CD14-positive monocyte (primary cell): ENCODE data around the gene CDK5RAP2. TPM values are rescaled to one million over a fixed set of nuclear protein-coding genes. Genes with fewer than 3 reads are reported as not detected.

Experiments
- DNase-seq, 3 donors: peaks; one replicate each; pipeline ENCODE4 v3.0.0-alpha.2; 2011 to 2022
- H2AFZ ChIP-seq: 2 replicates; pipeline ENCODE4 v1.6.0; 2012; ENCODE audit warnings: mild to moderate bottlenecking, low read depth, low read length, inconsistent platforms; ENCODE audit not compliant: insufficient read depth, poor library complexity, severe bottlenecking
- H3K27ac ChIP-seq, 2 donors: 1 replicate in 1 of 2; 2 replicates in 1 of 2; pipeline ENCODE4 v1.5.1; 2012 to 2013; ENCODE audit warnings: low read length in 2 of 2, control low read depth in 1 of 2, inconsistent platforms in 1 of 2, low read depth in 1 of 2, mild to moderate bottlenecking in 1 of 2
- H3K27me3 ChIP-seq, 2 donors: one replicate each; pipeline versions ENCODE4 v1.6.0 to v1.6.1; 2011 to 2013; ENCODE audit warnings: low read length in 2 of 2; ENCODE audit not compliant: control insufficient read depth in 2 of 2, insufficient read depth in 2 of 2
- H3K36me3 ChIP-seq, 2 donors: replicated peaks in 1 of 2; 1 replicate in 1 of 2; 2 replicates in 1 of 2; pipeline versions ENCODE4 v1.5.1 to v1.6.1; 2012 to 2013; ENCODE audit warnings: low read length in 2 of 2, control low read depth in 1 of 2, inconsistent platforms in 1 of 2, mild to moderate bottlenecking in 1 of 2; ENCODE audit not compliant: insufficient read depth in 2 of 2, control insufficient read depth in 1 of 2
- H3K4me1 ChIP-seq, 2 donors: 1 replicate in 1 of 2; 2 replicates in 1 of 2; pipeline versions ENCODE4 v1.5.1 to v1.6.1; 2012 to 2013; ENCODE audit warnings: low read length in 2 of 2, control low read depth in 1 of 2, inconsistent platforms in 1 of 2, mild to moderate bottlenecking in 1 of 2, moderate library complexity in 1 of 2; ENCODE audit not compliant: insufficient read depth in 2 of 2, control insufficient read depth in 1 of 2
- H3K4me2 ChIP-seq: replicated peaks from 2 replicates; pipeline ENCODE3; 2012; ENCODE audit warnings: low read length, moderate library complexity, mild to moderate bottlenecking; ENCODE audit not compliant: poor library complexity, severe bottlenecking; ENCODE audit errors: extremely low read depth
- H3K4me3 ChIP-seq, 3 experiments: fragments of 200-600 bp in 1 of 3; sonication (generic) in 1 of 3; replicated peaks in 1 of 3; 1 replicate in 2 of 3; 2 replicates in 1 of 3; pipeline ENCODE4 v1.5.1; 2011 to 2013; ENCODE audit warnings: low read length in 3 of 3, mild to moderate bottlenecking in 3 of 3, control low read depth in 2 of 3, low read depth in 2 of 3, inconsistent platforms in 1 of 3, moderate library complexity in 1 of 3
- H3K79me2 ChIP-seq: 2 replicates; pipeline ENCODE4 v1.6.0; 2012; ENCODE audit warnings: mild to moderate bottlenecking, control low read depth, inconsistent platforms, low read length, moderate library complexity; ENCODE audit not compliant: insufficient read depth
- H3K9ac ChIP-seq: 2 replicates; pipeline ENCODE4 v1.6.0; 2017; ENCODE audit warnings: low read length, mild to moderate bottlenecking; ENCODE audit not compliant: insufficient read depth, poor library complexity, severe bottlenecking
- H3K9me3 ChIP-seq, 2 donors: replicated peaks in 1 of 2; 1 replicate in 1 of 2; 2 replicates in 1 of 2; pipeline versions ENCODE4 v1.5.1 to v1.6.1; 2012 to 2013; ENCODE audit warnings: low read length in 2 of 2, control low read depth in 1 of 2; ENCODE audit not compliant: control insufficient read depth in 1 of 2, insufficient read depth in 1 of 2
- H4K20me1 ChIP-seq: 2 replicates; pipeline ENCODE4 v1.6.0; 2012; ENCODE audit warnings: mild to moderate bottlenecking, low read length, control low read depth, moderate library complexity; ENCODE audit not compliant: insufficient read depth
- H3K27ac Mint-ChIP-seq, 7 donors: one replicate each; pipeline ENCODE4 v1.8.0; 2020; ENCODE audit warnings: mild to moderate bottlenecking in 7 of 7, mixed read lengths in 7 of 7, moderate library complexity in 6 of 7, inconsistent platforms in 2 of 7
- H3K27me3 Mint-ChIP-seq, 3 donors: one replicate each; pipeline ENCODE4 v1.8.0; 2021 to 2022; ENCODE audit warnings: low read depth in 3 of 3, mild to moderate bottlenecking in 3 of 3, mixed read lengths in 3 of 3, moderate library complexity in 3 of 3, inconsistent platforms in 1 of 3
- H3K36me3 Mint-ChIP-seq, 2 donors: one replicate each; pipeline ENCODE4 v1.8.0; 2020; ENCODE audit warnings: mixed read lengths in 2 of 2, inconsistent platforms in 1 of 2, mild to moderate bottlenecking in 1 of 2
- H3K4me1 Mint-ChIP-seq: one replicate; pipeline ENCODE4 v1.8.0; 2020; ENCODE audit warnings: mild to moderate bottlenecking, mixed read lengths
- H3K4me3 Mint-ChIP-seq, 2 donors: one replicate each; pipeline ENCODE4 v1.8.0; 2020; ENCODE audit warnings: mild to moderate bottlenecking in 2 of 2, mixed read lengths in 2 of 2, moderate library complexity in 1 of 2
- H3K9me3 Mint-ChIP-seq, 7 donors: one replicate each; pipeline ENCODE4 v1.8.0; 2020 to 2022; ENCODE audit warnings: mixed read lengths in 7 of 7, mild to moderate bottlenecking in 6 of 7, moderate library complexity in 6 of 7, inconsistent platforms in 2 of 7
- WGBS: methylation state at CpG from one replicate; pipeline ENCODE4 v1.1.5; 2013; ENCODE audit warnings: missing lambda C conversion rate; ENCODE audit not compliant: insufficient coverage; 5-methylcytosine and 5-hydroxymethylcytosine counted together
- intact Hi-C, 2 donors: fragments of 100-400 bp; cut with micrococcal nuclease; formaldehyde crosslinking; loops; one replicate each; pipeline versions ENCODE4 v1.15.0 to v1.15.1; 2023
- polyA plus RNA-seq, 3 donors: library from polyadenylated mRNA; depleted of rRNA in 1 of 3; unstranded in 2 of 3; stranded (reverse) in 1 of 3; fragments of 300-500 nt in 2 of 3; fragments of >200 nt in 1 of 3; fragmentation: Illumina TruSeq in 2 of 3; gene quantifications; 1 replicate in 2 of 3; 2 replicates in 1 of 3; pipeline ENCODE4 v1.2.3, GENCODE V29; 2012 to 2021
- TF ChIP-seq, protein P1 (sequence below): fragments of 200-600 bp; IDR thresholded peaks from one replicate; pipeline ENCODE4 v1.8.0; 2022; ENCODE audit warnings: antibody characterized with exemption, mild to moderate bottlenecking

Gene CDK5RAP2
- polyA plus RNA-seq, 3 donors = 2.0 to 13.7 (median 6.1) TPM

DNA sequence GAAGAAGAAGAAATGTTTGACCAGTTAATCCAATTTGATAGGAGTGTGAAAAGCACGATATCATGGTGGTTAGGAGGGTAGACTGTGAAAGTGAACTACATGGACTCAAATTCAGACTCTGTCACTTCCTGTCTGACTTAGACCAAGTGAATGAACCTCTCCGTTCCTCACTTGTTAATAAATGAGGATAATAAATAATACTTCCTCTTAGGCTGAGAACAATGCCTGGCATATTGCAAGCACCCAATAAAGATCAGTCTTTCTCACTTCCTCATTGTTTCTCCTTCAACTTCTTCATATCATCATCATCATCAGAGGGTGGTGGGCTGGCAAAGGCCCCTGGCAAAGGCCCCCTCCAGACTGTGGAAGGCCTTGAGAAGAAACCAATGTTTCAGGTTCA is 148.7 kb downstream of the CDK5RAP2 start:
- Mint-ChIP-seq H3K4me3 (no peak overlapping the region), H3K27ac (peak overlapping the region in 6 of 7 donors; percentile 67 to 85 (median 76)), H3K27me3 (peaks cover 0 to 2% (median 0%) of the 10 kb centered on the region in 3 donors), H3K4me1 (peaks cover 14% of the 10 kb centered on the region), H3K36me3 (peaks cover 35 to 39% of the 10 kb centered on the region in 2 donors), H3K9me3 (peaks cover 0 to 3% (median 0%) of the 10 kb centered on the region in 7 donors)
- Histone ChIP-seq H3K4me3 (no peak overlapping the region), H3K9me3 (no peaks in the 10 kb centered on the region), H2AFZ (no peak overlapping the region), H3K79me2 (no peaks in the 10 kb centered on the region), H4K20me1 (no peaks in the 10 kb centered on the region), H3K4me1 (peaks cover 5 to 6% of the 10 kb centered on the region in 2 donors), H3K27me3 (no peaks in the 10 kb centered on the region), H3K4me2 (no peak overlapping the region), H3K9ac (no peak overlapping the region), H3K36me3 (peaks cover 9 to 34% of the 10 kb centered on the region in 2 donors), H3K27ac (peak overlapping the region in 1 of 2 donors; percentile 30)
- DNase-seq = peak; percentile 27 to 50 (median 44)
- TF ChIP-seq, protein P1, sequence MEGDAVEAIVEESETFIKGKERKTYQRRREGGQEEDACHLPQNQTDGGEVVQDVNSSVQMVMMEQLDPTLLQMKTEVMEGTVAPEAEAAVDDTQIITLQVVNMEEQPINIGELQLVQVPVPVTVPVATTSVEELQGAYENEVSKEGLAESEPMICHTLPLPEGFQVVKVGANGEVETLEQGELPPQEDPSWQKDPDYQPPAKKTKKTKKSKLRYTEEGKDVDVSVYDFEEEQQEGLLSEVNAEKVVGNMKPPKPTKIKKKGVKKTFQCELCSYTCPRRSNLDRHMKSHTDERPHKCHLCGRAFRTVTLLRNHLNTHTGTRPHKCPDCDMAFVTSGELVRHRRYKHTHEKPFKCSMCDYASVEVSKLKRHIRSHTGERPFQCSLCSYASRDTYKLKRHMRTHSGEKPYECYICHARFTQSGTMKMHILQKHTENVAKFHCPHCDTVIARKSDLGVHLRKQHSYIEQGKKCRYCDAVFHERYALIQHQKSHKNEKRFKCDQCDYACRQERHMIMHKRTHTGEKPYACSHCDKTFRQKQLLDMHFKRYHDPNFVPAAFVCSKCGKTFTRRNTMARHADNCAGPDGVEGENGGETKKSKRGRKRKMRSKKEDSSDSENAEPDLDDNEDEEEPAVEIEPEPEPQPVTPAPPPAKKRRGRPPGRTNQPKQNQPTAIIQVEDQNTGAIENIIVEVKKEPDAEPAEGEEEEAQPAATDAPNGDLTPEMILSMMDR = no peak
- intact Hi-C loops = no loop called here
- no CpG with 5 or more reads among the region's 2 CpGs for WGBS

DNA sequence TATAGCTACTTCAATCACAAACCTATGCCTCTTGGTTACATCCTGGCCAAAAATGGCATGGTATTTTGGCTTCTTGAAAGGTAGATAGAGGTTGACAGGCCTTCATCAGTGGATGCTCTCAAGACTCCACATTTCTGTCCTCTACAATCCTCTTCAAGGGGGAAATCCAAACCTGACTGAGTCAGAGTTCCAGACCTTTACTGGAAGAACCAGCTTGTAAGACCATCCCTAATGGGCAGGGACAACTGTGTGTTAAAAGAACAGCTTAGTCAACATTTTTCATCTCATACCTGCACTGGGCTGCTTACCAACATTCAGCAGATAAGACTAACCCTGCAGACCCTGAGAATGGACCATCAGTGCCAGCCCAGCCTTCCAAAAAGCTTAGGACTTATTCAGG is 155.7 kb downstream of the CDK5RAP2 start:
- intact Hi-C loops = no loop called here
- Histone ChIP-seq H4K20me1 (no peaks in the 10 kb centered on the region), H3K27me3 (no peaks in the 10 kb centered on the region), H3K9me3 (no peaks in the 10 kb centered on the region), H3K36me3 (peaks cover 27 to 83% of the 10 kb centered on the region in 2 donors), H3K4me2 (no peak overlapping the region), H3K79me2 (no peaks in the 10 kb centered on the region), H3K4me3 (no peak overlapping the region), H3K9ac (no peak overlapping the region), H2AFZ (no peak overlapping the region), H3K27ac (peak overlapping the region in 1 of 2 donors; percentile 24), H3K4me1 (no peaks in the 10 kb centered on the region)
- Mint-ChIP-seq H3K4me3 (no peak overlapping the region), H3K27ac (peak overlapping the region in 1 of 7 donors; percentile 11), H3K4me1 (no peaks in the 10 kb centered on the region), H3K9me3 (no peaks in the 10 kb centered on the region), H3K27me3 (peaks cover 0 to 2% (median 0%) of the 10 kb centered on the region in 3 donors), H3K36me3 (peaks cover 66 to 80% of the 10 kb centered on the region in 2 donors)
- no peak for DNase-seq
- TF ChIP-seq, protein P1 = no peak
